A673 (cell line): ENCODE measurements around the gene DOCK1. TPM values are rescaled to one million over a fixed set of nuclear protein-coding genes. Genes with fewer than 3 reads are reported as not detected.

Experiments used
- BruUV-seq: library from RNA; stranded (reverse); fragments of 400-500 nt; replicated peaks from 2 replicates; lab custom pipeline; 2021; lab: Mats Ljungman, UMichigan
- CTCF ChIA-PET: fragments of 300-600 bp; sonication (Branson Sonifier 250); formaldehyde crosslinking; loops from one replicate; lab custom pipeline; 2022; ENCODE audit warnings: antibody characterized with exemption; lab: Charles Lee
- POLR2A ChIA-PET: fragments of 300-600 bp; sonication (Branson Sonifier 250); formaldehyde crosslinking; loops from one replicate; lab custom pipeline; 2022; ENCODE audit warnings: antibody characterized with exemption; ENCODE audit not compliant: low non-redundant PET; lab: Charles Lee
- DNase-seq: peaks from one replicate; pipeline ENCODE4 v3.0.0-alpha.2; 2015; ENCODE audit warnings: low spot score
- H3K27ac ChIP-seq: fragments of 200-600 bp; sonication (generic); 2 replicates; pipeline ENCODE4 v1.5.1; 2016; ENCODE audit warnings: mixed run types, low read depth, mild to moderate bottlenecking, mixed read lengths, antibody characterized with exemption, low read length; ENCODE audit not compliant: poor library complexity, severe bottlenecking
- H3K27me3 ChIP-seq: fragments of 200-600 bp; sonication (generic); replicated peaks from 2 replicates; pipeline ENCODE4 v1.6.1; 2017; ENCODE audit warnings: mixed run types, low read depth, mild to moderate bottlenecking, mixed read lengths, antibody characterized with exemption, low read length; ENCODE audit not compliant: insufficient read depth, poor library complexity
- H3K36me3 ChIP-seq: fragments of 200-600 bp; sonication (generic); 2 replicates; pipeline ENCODE4 v1.6.1; 2016; ENCODE audit warnings: mixed run types, mild to moderate bottlenecking, mixed read lengths, antibody characterized with exemption, low read length; ENCODE audit not compliant: insufficient read depth, poor library complexity, severe bottlenecking
- H3K4me1 ChIP-seq: fragments of 200-600 bp; sonication (generic); 2 replicates; pipeline ENCODE4 v1.6.1; 2017; ENCODE audit warnings: mixed run types, mild to moderate bottlenecking, mixed read lengths, antibody characterized with exemption, low read length; ENCODE audit not compliant: insufficient read depth, poor library complexity, severe bottlenecking
- H3K4me3 ChIP-seq: fragments of 200-600 bp; sonication (generic); 2 replicates; pipeline ENCODE4 v1.5.1; 2016; ENCODE audit warnings: low read depth, mixed run types, mild to moderate bottlenecking, mixed read lengths, low read length; ENCODE audit not compliant: poor library complexity, severe bottlenecking
- H3K9me3 ChIP-seq: fragments of 200-600 bp; sonication (generic); 2 replicates; pipeline ENCODE4 v1.6.1; 2016; ENCODE audit warnings: mixed run types, low read depth, mild to moderate bottlenecking, mixed read lengths, antibody characterized with exemption, low read length; ENCODE audit not compliant: poor library complexity, severe bottlenecking
- EZH2 ChIP-seq: fragments of 200-600 bp; sonication (generic); IDR thresholded peaks from 2 replicates; pipeline ENCODE4 v1.6.1; 2017; ENCODE audit warnings: borderline replicate concordance, low read depth, mild to moderate bottlenecking, mixed read lengths, antibody characterized with exemption, low read length; ENCODE audit not compliant: poor library complexity, severe bottlenecking
- intact Hi-C: fragments of 100-400 bp; cut with micrococcal nuclease; formaldehyde crosslinking; loops from one replicate; pipeline ENCODE4 v1.10.0; 2022; ENCODE audit not compliant: unreplicated experiment
- total RNA-seq: library from RNA; stranded (reverse); gene quantifications from 2 replicates; pipeline ENCODE4 v1.2.3, GENCODE V29; 2021
- TF ChIP-seq, protein P1 (sequence below): fragments of 300-800, 200-600 bp; sonication (generic); conservative IDR thresholded peaks from 2 replicates; pipeline ENCODE4 v1.5.1; 2017; ENCODE audit warnings: low read depth, mild to moderate bottlenecking, antibody characterized with exemption, low read length, moderate library complexity, mixed read lengths

DOCK1 gene
- total RNA-seq, 1 experiment from 2014 or later, result 30.7 TPM

DNA sequence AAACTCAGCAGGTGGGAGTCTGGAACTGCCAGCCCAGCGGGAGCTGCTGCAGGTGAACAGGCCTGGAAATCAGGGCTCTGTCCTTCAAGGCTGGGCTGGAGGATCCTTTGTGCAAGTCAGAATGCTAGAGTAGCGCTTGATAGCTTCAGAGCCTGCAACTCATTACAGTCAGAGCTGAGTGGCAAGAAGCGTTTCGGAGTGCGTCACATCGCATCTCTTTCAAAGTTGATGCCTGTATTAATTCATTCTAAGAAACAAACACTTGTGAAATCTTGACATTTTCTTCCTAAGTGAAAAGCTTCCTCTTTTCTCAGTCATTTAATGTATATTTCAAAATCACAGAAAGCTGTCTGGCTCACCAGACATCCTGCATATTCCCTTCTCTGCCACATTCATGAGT is 522.7 kb downstream of the DOCK1 start:
- DNase-seq, result no peak
- intact Hi-C loops, result no loop called here
- H3K36me3 ChIP-seq, result no peaks in the 10 kb centered on the region
- no peak overlapping the region for H3K27ac ChIP-seq
- no peaks in the 10 kb centered on the region for H3K27me3 ChIP-seq
- TF ChIP-seq, protein P1, sequence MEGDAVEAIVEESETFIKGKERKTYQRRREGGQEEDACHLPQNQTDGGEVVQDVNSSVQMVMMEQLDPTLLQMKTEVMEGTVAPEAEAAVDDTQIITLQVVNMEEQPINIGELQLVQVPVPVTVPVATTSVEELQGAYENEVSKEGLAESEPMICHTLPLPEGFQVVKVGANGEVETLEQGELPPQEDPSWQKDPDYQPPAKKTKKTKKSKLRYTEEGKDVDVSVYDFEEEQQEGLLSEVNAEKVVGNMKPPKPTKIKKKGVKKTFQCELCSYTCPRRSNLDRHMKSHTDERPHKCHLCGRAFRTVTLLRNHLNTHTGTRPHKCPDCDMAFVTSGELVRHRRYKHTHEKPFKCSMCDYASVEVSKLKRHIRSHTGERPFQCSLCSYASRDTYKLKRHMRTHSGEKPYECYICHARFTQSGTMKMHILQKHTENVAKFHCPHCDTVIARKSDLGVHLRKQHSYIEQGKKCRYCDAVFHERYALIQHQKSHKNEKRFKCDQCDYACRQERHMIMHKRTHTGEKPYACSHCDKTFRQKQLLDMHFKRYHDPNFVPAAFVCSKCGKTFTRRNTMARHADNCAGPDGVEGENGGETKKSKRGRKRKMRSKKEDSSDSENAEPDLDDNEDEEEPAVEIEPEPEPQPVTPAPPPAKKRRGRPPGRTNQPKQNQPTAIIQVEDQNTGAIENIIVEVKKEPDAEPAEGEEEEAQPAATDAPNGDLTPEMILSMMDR, result no peak
- TF ChIP-seq EZH2, result no peak
- no peaks in the 10 kb centered on the region for H3K9me3 ChIP-seq
- no TSS peak for BruUV-seq
- ChIA-PET CTCF (no interaction called here), POLR2A (no interaction called here)
- H3K4me3 ChIP-seq, result no peak overlapping the region
- H3K4me1 ChIP-seq, result no peaks in the 10 kb centered on the region

DNA sequence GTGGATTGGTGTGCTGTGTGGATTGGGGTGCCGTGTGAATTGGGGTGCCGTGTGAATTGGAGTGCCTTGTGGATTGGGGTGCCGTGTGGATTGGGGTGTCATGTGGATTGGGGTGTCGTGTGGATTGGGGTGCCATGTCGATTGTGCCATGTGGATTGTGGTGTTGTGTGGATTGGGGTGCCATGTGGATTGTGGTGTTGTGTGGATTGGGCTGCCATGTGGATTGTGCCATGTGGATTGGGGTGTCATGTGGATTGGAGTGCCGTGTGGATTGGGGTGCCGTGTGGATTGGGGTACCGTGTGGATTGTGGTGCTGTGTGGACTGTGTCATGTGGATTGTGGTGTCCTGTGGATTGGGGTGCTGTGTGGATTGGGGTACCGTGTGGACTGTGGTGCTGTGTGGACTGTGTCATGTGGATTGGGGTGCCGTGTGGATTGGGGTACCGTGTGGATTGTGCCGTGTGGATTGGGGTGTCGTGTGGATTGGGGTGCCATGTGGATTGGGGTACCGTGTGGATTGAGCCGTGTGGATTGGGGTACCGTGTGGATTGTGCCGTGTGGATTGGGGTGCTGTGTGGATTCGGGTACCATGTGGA is 523.3 kb downstream of the DOCK1 start:
- H3K36me3 ChIP-seq, result no peaks in the 10 kb centered on the region
- H3K27me3 ChIP-seq, result no peaks in the 10 kb centered on the region
- H3K9me3 ChIP-seq, result no peaks in the 10 kb centered on the region
- ChIA-PET CTCF (no interaction called here), POLR2A (no interaction called here)
- no peak overlapping the region for H3K27ac ChIP-seq
- H3K4me1 ChIP-seq, result no peaks in the 10 kb centered on the region
- intact Hi-C loops, result no loop called here
- no peak for DNase-seq
- BruUV-seq, result no TSS peak
- H3K4me3 ChIP-seq, result no peak overlapping the region
- TF ChIP-seq, protein P1, result no peak
- no peak for TF ChIP-seq EZH2

DNA sequence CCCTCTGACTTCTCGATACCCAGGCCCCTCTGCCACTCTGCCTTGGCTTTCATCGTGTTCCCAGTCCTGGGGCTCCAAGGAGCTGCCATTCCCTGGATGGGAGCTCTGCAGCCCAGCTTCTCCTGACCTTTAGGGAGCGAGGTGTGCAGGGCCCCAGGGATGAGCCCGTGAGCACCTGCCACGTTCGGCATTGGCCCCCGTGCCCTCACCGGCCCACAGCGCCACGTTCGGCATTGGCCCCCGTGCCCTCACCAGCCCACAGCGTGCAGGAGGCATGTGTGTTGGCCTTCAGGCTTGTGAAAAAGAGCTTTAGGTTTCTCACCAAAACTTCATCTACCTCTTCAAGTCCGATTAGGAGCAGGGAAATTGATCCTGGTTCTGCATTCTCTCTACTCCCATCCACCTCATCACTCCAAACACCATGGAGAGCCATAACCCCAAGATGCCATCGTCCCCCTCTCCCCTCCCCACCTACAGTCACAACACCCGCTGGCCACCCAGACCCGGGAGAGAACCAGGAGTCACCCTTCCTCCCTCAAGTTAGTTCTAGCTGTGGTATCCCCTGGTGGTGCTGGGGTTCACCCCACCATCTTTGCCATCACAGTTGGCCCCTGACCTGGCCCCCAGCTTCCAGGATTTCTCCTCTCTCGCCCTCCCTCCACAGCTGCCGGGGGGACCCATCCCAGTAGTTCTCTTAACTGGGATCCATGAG is 524.5 kb downstream of the DOCK1 start:
- intact Hi-C loops, result no loop called here

More for the DNA sequence above, 524.5 kb downstream of the DOCK1 start:
- no TSS peak for BruUV-seq
- Histone ChIP-seq H3K27me3 (no peaks in the 10 kb centered on the region), H3K9me3 (no peaks in the 10 kb centered on the region), H3K27ac (no peak overlapping the region), H3K36me3 (no peaks in the 10 kb centered on the region), H3K4me3 (no peak overlapping the region), H3K4me1 (no peaks in the 10 kb centered on the region)
- no peak for DNase-seq
- ChIA-PET CTCF (no interaction called here), POLR2A (no interaction called here)
- TF ChIP-seq EZH2, result no peak
- TF ChIP-seq, protein P1, result no peak
